HG03571 (cell line): ENCODE results near the gene OR6K3.
"Not testable (repeated sequence)": the region's sequence is repeated elsewhere in the genome, so short reads cannot be mapped to it uniquely, and the experiment has no call there.

Source experiments
- ATAC-seq: cut with Tn5 transposase; IDR thresholded peaks from one replicate; pipeline ENCODE4 v1.9.1; 2021; ENCODE audit not compliant: unreplicated experiment

Gene OR6K3

DNA sequence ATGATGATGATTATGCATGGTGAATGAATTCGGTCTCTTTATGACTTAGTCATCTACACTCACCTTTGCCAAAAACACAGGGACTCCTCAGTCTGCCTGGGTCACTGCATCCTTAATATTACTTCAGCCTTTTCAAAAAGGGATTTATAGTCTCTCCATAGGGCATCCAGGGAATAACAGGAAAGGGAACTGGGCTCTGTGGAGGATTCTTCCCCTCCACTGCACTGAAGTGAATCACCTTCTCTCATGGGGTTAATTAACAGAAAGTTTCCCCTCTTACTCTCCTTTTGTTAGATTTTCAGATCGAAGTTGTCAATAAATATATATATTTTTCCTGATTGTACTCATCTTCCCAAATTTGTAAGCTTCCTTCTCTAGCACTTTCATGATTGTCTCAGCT lies at the start of gene OR6K3:
TSS of gene OR6K3 (minus strand) at position 101 of the 400 bp plus-strand sequence. CDS start 2,605 bp downstream, outside the sequence.
- no peak for ATAC-seq

- ATAC-seq = no peak
Measured at GRCh38 chr1:158754420-158754819, 33.9 kb upstream of the OR6K3 start, which contains the start of gene OR6K6. OR6K6 (plus strand) TSS chr1:158754720; CDS start chr1:158754888, 168 bp downstream.

GRCh38 chr1:158752155-158752712 lies 31.7 kb upstream of the OR6K3 start:
- no peak for ATAC-seq

DNA sequence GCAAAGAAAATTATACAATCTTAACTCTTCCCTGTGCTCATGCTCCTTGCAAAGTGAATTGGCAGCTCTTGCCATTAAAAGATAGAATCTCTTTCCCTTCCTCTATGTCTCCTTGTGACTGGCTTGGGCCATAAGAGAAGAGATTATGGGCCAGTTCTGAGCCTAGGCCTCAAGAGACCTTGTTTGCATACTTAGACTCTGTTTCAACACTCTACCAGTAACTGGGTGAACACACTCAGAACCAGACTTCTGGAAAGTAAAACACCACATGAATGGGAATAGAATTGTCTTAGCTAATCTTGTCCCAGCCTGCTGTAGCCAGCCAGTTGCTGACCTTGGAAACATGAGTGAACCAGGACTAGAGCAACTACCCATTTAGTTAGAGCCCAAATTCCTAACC lies 15.3 kb upstream of the OR6K3 start:
- no peak for ATAC-seq

DNA sequence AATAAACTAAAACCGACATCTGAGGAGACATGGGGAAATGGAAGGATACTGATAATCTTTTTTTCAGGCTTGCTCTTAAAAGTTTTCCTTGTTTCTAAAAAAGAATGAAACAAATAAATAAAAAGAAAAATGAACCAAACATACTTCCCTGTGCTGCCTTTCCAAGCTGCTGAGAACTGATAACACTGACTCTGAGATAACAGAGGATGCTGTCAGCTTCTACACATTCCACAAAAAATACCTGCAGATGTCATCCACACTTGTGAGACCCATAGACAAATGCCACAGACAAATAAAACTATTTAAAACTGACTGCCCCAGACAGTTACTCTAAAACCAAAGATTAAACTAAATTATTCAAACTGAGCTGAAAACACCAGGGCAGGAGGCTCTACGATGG lies 12.0 kb upstream of the OR6K3 start:
- no peak for ATAC-seq

GRCh38 chr1:158731707-158732106 lies 11.2 kb upstream of the OR6K3 start:
- ATAC-seq = no peak

DNA sequence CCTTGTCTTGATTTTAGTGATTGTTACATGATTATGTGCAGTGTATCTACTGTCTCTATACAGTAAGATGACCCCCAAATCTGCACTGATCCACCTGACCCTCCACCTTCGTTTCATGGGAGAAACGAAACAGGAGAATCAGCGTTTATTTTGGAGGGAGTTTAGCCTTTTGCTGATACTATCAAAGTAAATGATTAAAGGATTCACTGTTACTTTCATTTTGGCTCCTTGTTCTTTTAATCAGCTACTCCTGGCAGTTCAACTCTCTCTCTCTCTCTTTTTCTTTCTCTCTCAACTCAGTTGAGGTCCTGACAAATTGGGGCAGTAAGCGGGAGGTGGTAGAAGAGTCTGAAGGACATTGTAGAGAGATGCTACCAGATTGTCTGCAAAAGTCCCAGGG lies 9.9 kb upstream of the OR6K3 start:
- no peak for ATAC-seq

DNA sequence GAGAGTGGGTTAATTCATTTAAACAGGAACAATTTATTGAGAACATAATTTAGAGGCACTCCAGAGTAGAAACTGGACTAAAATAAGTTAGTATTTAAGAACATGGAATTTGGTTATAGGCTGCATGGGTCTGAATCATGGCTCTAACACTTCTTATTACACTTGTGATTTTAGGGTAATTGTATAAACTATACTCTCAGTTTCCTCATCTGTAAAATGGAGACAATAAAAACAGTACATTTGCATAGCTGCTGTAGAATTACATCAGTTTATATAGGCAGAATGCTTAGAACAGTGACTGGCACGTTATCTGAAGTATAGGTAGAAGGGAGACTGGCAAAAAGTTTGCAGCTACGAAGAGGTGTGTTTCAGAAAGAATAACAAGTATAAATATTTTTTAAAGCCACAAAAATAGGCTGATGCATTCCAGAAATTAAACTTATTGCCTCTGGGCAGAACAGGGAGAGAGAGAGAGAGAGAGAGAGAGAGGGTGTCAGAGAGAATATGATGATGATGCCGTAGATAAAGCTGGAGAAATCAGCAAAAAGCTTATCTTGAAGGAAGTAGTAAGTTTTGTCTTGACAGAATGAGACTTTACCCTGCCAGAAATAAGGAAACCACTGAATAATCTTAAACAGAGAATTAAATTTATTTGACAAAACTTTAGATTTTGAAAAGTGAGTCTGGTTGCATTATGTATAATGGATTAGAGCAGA lies 8.1 kb upstream of the OR6K3 start:
- ATAC-seq = no peak

- no peak for ATAC-seq
Measured at GRCh38 chr1:158724442-158724841, 3.9 kb upstream of the OR6K3 start.

- ATAC-seq = no peak
Measured at GRCh38 chr1:158719664-158720063, 856 bp downstream of the OR6K3 start.

GRCh38 chr1:158717344-158717743 lies 3.2 kb downstream of the OR6K3 start:
- no peak for ATAC-seq

GRCh38 chr1:158716335-158716734 lies 4.2 kb downstream of the OR6K3 start:
- ATAC-seq = peak; percentile 54

DNA sequence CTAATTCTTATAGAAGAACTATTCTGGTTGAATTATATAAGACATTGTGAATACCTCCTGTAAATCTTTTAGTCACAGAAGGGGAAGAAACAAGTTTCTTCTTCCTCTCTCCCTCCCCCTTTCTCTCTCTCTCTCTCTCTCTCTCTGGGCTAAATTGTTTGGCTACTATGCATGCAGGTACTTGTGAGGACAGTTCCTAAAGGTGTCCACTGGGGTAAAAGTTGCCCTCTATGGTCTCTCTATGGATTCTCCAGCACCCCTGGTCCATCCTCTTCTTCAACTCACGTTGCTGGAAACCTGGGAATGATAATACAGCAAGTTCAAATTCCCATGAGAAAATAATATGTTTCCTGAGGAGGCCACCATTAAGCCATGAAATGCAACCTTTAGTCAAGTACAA lies 5.8 kb downstream of the OR6K3 start:
- ATAC-seq = no peak

DNA sequence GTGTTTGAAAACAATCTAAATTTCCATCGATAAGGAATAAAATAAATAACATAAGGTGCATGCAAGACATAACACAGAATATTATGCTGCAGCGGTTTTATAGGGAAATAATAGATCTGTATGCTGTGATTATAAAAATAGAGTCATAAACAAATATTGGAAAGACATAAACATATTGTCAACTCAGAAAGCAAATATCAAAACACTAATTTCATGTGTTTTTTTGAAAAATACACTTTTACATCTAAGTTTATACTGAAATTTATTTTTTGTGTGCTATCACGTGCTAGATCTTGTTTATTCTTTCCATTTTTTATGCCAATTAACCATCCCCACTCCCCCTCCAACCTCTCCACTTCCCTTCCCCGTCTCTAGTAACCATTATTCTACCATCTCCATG lies 9.4 kb downstream of the OR6K3 start:
- ATAC-seq = no peak

DNA sequence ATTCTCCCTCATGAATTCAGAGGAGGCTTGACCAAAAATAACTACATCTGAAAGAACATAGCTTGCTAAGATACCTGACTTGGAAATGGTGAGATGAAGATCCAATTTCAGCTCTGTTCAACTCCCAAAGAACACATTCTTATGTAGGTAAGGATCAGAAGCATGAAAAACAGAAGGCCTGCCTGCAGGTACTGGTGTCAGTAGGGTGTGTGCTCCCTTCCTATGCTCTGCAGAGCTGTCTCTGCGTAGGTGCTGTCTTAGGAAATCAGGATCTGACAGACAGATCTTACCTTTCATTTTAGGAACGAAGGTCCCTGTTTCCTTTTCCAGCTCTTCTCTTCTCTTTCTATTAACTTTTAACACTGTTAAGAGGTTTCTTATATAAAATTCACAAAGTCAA lies 14.4 kb downstream of the OR6K3 start:
- ATAC-seq = no peak

DNA sequence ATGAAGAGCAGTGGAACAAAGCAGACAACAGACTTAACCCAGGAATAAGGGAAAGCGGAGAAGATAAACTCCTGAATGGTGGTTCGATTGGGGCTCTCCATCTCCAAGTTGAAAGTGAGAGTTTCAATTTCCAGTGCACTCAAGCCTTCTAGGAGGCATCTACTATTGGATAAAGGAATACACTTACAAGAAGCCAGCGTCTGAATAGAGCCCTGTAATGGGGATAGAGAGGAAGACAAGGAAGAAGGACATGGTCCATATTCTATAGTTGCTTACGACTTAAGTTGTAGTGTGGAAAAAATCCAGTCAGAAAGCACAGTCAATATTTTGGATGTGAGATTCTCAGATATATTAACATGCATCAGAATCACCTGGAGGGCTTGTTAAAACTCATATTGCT lies 20.0 kb downstream of the OR6K3 start, which contains the start of gene OR6K2:
TSS of gene OR6K2 (minus strand) at position 101 of the 400 bp plus-strand sequence. CDS start at position 101, 0 bp downstream.
- no peak for ATAC-seq

DNA sequence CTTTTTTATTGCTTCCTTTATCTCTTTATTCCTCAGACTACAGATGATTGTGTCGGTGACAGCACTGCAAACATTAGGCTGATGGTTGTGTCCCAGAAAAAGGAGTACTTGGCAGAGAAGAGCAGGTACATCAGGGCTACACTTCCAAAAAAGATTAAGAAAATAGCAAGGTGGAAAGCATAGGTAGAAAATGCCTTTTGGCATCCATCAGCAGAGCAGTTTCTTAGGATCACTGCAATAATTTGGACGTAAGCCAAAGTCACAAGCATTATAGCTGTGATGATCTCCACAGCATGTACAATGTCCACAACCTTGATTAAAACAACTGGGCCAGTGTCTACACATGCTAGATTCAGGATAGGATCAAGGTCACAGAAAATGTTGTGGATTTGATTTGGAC lies 25.9 kb downstream of the OR6K3 start:
- ATAC-seq = no peak

DNA sequence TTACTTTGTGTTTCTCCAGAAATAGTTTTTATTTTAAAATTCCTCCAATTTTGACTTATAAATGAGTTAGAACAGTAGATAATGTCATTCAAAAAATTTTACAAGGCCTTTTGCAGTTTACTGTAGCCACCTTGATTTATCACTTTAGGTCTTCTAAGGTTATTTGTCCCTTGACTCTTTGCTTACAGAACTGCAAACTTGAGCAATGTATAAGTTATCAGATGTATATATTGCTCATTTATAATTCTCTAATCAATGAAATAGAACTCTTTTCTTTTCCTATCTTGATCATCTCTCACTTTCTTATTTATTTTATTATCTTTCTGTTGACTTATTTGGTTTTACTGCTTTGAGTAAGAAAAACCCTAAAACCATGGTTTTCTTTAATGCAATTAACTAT lies 28.2 kb downstream of the OR6K3 start:
- ATAC-seq = no peak

GRCh38 chr1:158691907-158692306 lies 28.6 kb downstream of the OR6K3 start:
- ATAC-seq = no peak

DNA sequence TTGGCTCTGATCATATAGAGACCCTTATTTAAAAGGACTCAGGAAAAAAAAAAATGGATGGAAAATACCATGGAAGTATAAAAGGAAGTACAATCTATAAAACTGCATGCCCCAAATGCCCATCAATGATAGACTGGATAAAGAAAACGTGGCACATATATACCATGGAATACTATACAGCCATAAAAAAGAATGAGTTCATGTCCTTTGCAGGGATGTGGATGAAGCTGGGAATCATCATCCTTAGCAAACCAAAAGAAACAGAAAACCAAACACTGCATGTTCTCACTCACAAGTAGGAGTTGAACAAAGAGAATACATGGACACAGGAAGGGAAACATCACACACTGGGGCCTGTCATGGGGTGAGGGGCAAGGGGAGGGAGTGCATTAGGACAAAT lies 29.4 kb downstream of the OR6K3 start:
- not testable (repeated sequence) for ATAC-seq

- no peak for ATAC-seq
Measured at GRCh38 chr1:158689875-158690274, 30.6 kb downstream of the OR6K3 start.

GRCh38 chr1:158689110-158689509 lies 31.4 kb downstream of the OR6K3 start:
- no peak for ATAC-seq

- not testable (repeated sequence) for ATAC-seq
Measured at GRCh38 chr1:158688343-158688742, 32.2 kb downstream of the OR6K3 start.
